Ectodermal cell (in vitro differentiated cells): ENCODE data around the gene FGF14.

Experiments
- H3K27ac ChIP-seq: 2 replicates; pipeline ENCODE4 v1.7.0; 2013; ENCODE audit warnings: mild to moderate bottlenecking, low read depth, low read length; ENCODE audit not compliant: insufficient read depth, poor library complexity, severe bottlenecking
- H3K27me3 ChIP-seq: 2 replicates; pipeline ENCODE4 v1.7.0; 2013; ENCODE audit warnings: mild to moderate bottlenecking, low read length; ENCODE audit not compliant: insufficient read depth, control insufficient read depth, poor library complexity, severe bottlenecking
- H3K36me3 ChIP-seq: one replicate; pipeline ENCODE4 v1.7.0; 2013; ENCODE audit warnings: low read length; ENCODE audit not compliant: control insufficient read depth, insufficient read depth
- H3K4me1 ChIP-seq: one replicate; pipeline ENCODE4 v1.7.0; 2013; ENCODE audit warnings: low read length; ENCODE audit not compliant: control insufficient read depth, insufficient read depth
- H3K4me3 ChIP-seq: 2 replicates; pipeline ENCODE4 v1.7.0; 2013; ENCODE audit warnings: low read depth, low read length, control low read depth; ENCODE audit not compliant: insufficient read depth
- H3K9me3 ChIP-seq: 2 replicates; pipeline ENCODE4 v1.7.0; 2013; ENCODE audit warnings: mild to moderate bottlenecking, low read length, moderate library complexity; ENCODE audit not compliant: control insufficient read depth
- WGBS, 2 experiments: methylation state at CpG; one replicate each; pipeline ENCODE4 v1.1.7; 2013; ENCODE audit warnings: missing lambda C conversion rate in 2 of 2; 5-methylcytosine and 5-hydroxymethylcytosine counted together

Gene FGF14

DNA sequence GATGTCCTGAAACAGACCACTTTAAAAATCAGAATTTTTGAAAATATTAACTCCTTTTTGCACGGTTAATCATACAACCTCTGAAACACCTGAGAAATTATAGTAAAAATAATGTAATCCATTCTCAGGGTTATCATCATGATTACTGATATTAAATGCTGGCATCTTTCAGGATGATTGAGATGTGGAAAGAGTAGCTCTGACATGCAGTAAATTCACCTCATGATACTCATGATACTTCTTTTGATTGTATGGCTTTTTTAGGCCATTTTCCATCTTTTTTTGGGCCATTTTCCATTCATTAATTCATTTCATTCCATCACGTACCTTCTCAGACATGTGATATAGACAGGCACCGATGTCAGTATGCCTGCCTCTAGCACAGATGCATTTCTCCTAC lies 85.1 kb downstream of the FGF14 start:
- 93 to 94% methylated on average over 2 of the region's 3 CpGs for WGBS, 2 experiments
- H3K36me3 ChIP-seq = no peaks in the 10 kb centered on the region
- no peaks in the 10 kb centered on the region for H3K4me1 ChIP-seq
- no peaks in the 10 kb centered on the region for H3K9me3 ChIP-seq
- H3K4me3 ChIP-seq = no peak overlapping the region
- no peaks in the 10 kb centered on the region for H3K27me3 ChIP-seq
- H3K27ac ChIP-seq = no peak overlapping the region

DNA sequence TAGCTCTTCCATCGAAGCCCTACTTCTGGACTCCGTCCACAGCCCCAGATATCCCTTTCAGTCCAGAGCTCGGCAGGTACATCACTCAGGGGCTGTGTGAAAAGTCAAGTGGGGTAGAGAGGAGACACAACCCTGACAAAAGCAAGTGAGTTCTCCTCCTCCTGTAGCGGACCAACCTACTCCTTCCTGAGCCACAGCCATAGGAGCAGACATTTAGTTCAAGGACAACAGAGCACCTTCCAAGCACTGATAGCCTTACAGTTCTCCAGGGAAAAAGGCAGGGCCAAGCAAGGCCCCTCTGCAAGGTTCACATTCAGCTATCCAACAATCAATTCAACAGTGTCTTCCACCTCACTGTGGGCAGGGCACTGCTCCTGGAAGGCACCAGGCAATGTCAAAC lies 89.0 kb downstream of the FGF14 start:
- H3K4me3 ChIP-seq = no peak overlapping the region
- H3K27me3 ChIP-seq = no peaks in the 10 kb centered on the region
- WGBS, 2 experiments = 88 to 97% methylated on average over 4 of the region's 4 CpGs
- no peaks in the 10 kb centered on the region for H3K4me1 ChIP-seq
- H3K9me3 ChIP-seq = no peaks in the 10 kb centered on the region
- no peaks in the 10 kb centered on the region for H3K36me3 ChIP-seq
- no peak overlapping the region for H3K27ac ChIP-seq

DNA sequence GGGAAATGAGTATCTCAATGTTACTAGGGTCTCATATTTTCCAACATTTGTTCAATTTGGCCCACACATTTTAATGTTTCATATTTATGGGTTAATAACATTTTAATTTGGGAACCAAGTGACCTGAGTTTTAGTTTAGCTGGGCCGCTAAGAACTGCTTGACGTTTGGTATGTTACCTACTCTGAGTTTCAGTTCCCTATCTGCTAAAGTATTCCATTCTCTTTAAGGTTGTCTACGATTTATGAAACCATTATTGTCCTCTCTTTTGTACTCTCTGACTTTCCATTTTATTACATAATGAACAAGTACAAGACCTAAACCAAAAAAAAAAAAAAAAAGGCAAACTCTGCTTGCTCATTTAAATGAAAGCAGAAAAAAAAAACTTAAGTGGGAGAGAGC lies 89.9 kb downstream of the FGF14 start:
- Histone ChIP-seq H3K4me3 (no peak overlapping the region), H3K9me3 (no peaks in the 10 kb centered on the region), H3K27ac (no peak overlapping the region), H3K27me3 (no peaks in the 10 kb centered on the region), H3K36me3 (no peaks in the 10 kb centered on the region), H3K4me1 (no peaks in the 10 kb centered on the region)
- WGBS, 2 experiments = 90 to 97% methylated on average over 3 of the region's 3 CpGs

DNA sequence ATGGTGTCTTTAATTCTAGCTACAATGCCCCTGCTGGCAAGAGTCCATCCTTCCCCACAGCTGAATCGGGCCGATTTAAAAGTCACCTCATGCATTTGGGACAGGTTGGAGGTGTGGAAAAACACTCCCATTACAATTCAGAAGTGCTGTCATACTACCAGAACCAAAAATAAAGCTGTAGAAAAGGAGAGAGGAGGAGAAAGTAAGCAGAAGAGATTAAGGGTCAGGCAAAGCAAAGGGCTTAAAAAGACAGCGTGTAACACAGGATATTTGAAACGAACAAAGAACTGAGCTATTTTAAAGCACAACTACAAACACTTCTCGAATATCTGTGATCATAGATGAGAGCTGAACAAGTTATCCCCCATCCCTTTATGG lies 90.4 kb downstream of the FGF14 start:
- H3K4me3 ChIP-seq = no peak overlapping the region
- no peaks in the 10 kb centered on the region for H3K27me3 ChIP-seq
- 95% methylated on average over 3 to 5 of the region's 5 CpGs for WGBS, 2 experiments
- no peaks in the 10 kb centered on the region for H3K4me1 ChIP-seq
- H3K36me3 ChIP-seq = no peaks in the 10 kb centered on the region
- no peaks in the 10 kb centered on the region for H3K9me3 ChIP-seq
- H3K27ac ChIP-seq = no peak overlapping the region

DNA sequence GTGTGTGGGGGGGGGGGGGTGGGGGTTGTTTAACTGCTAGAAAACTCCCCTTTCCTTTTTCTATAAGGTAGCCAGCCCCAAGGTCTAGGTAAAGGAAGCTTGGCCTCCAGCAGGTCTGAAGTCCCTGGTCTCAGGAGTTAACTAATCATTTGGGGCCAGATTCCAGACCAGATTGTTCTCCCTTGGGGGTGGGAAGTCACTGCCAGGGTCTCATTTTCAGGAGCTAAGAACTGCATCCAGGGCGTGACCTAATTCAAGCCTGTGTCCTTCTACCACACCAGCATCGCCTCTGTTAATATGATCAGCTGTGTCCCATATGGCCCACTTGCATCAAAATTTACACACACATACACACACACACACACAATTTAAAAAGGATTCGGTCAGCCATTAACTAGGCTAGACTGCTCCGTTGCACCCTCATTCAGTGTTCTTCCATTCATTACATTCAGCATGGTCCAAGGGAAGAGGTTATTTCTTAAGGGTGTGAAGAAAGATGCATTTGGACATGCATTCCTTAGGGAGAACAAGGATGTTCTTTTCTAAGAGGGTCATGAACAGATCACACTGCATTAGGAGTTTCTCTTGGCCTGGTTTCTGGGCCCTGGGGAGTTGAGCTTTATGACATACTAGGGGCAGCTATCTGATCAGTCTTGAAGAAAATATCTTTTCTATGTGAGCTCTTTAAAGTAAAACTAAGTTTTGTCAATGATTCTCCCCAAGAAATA lies 91.0 kb downstream of the FGF14 start:
- H3K4me3 ChIP-seq = no peak overlapping the region
- no peaks in the 10 kb centered on the region for H3K4me1 ChIP-seq
- no peak overlapping the region for H3K27ac ChIP-seq
- H3K36me3 ChIP-seq = no peaks in the 10 kb centered on the region
- 90 to 93% methylated on average over 4 of the region's 4 CpGs for WGBS, 2 experiments
- no peaks in the 10 kb centered on the region for H3K27me3 ChIP-seq
- H3K9me3 ChIP-seq = no peaks in the 10 kb centered on the region

DNA sequence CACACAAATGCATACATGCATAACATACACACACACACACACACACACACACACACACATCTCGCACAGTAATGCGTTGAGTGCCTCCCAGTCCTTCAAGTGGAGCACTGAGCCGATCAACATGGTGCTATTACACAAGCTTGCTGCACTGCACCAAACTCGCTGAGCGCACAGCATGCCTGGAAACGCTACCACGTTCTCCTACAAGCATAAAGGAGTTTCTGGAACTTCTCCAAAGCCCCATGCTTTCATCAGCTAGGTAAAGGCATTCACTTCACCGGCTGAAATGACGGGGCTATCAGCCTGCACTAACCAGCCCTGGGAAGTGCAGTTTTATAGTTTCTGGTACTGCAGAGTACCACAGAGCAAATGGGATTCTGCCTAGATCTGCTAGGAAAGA lies 92.7 kb downstream of the FGF14 start:
- H3K27ac ChIP-seq = no peak overlapping the region
- no peak overlapping the region for H3K4me3 ChIP-seq
- no peaks in the 10 kb centered on the region for H3K9me3 ChIP-seq
- WGBS, 2 experiments = 91 to 94% methylated on average over 9 of the region's 9 CpGs
- H3K4me1 ChIP-seq = no peaks in the 10 kb centered on the region
- no peaks in the 10 kb centered on the region for H3K36me3 ChIP-seq
- H3K27me3 ChIP-seq = no peaks in the 10 kb centered on the region

DNA sequence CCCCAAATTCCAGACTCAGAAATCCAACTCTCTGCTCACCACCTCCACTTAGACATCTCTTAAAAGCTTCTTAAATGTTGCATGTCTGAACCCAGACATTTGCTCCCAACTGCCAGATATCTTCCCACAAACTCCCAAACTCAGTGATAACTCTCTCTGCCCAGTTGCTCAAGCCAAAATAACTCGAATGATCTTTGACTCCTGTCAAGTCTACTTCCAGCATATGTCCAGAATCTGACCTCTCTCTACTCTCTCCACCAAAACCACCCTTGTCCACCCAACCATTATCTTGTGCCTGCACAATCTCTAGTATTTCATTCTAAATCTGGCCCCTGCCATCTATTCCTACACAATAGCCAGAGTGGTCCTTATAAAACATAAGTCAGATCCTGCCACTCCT lies 99.3 kb downstream of the FGF14 start:
- H3K36me3 ChIP-seq = no peaks in the 10 kb centered on the region
- no peaks in the 10 kb centered on the region for H3K27me3 ChIP-seq
- 86 to 91% methylated on average over 1 of the region's 1 CpG for WGBS, 2 experiments
- H3K9me3 ChIP-seq = no peaks in the 10 kb centered on the region
- H3K4me3 ChIP-seq = no peak overlapping the region
- no peaks in the 10 kb centered on the region for H3K4me1 ChIP-seq
- H3K27ac ChIP-seq = no peak overlapping the region

DNA sequence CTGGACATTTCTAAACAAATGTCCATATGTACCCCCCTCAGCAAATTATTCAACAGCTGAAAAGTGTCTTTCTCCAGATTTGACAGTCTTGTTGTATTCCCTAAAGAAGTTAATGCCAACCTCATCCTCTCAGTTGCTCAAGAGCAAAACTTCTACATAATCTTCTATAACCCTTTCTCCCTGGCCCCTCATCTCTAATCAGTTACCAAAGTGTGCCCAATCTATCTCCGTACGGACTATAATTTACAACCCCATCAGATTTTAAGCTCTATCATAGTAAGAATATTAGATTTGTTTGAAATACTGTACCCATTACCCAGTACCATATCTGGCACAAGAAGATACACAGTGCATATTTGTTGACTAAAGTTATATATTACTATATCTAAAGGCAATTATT lies 101.5 kb downstream of the FGF14 start:
- H3K27ac ChIP-seq = no peak overlapping the region
- H3K4me3 ChIP-seq = no peak overlapping the region
- no peaks in the 10 kb centered on the region for H3K27me3 ChIP-seq
- WGBS, 2 experiments = no CpG with 5 or more reads among the region's 2 CpGs
- no peaks in the 10 kb centered on the region for H3K9me3 ChIP-seq
- no peaks in the 10 kb centered on the region for H3K4me1 ChIP-seq
- H3K36me3 ChIP-seq = no peaks in the 10 kb centered on the region

DNA sequence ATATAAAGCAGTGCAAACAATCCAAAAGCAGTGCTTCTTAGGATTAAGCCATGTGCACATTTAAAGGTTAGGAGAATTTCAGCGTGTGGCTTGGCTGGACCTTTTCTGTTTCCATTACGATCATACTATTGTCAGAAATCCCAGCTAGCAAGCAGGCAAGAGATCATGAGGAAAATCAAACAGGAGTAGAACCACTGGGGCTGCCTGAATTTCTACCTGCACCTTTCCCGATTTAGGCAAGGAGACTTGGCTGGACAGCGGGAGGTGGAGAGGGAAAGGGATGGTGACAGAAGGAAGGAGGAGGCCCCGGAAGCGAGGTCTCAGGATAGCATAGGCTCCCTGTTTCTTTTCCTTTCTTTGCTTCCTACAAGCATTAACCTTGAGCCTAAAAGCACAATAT lies 102.5 kb downstream of the FGF14 start:
- no peaks in the 10 kb centered on the region for H3K9me3 ChIP-seq
- WGBS, 2 experiments = 89 to 96% methylated on average over 5 to 6 of the region's 6 CpGs
- H3K4me1 ChIP-seq = no peaks in the 10 kb centered on the region
- no peaks in the 10 kb centered on the region for H3K36me3 ChIP-seq
- no peaks in the 10 kb centered on the region for H3K27me3 ChIP-seq
- H3K27ac ChIP-seq = no peak overlapping the region
- no peak overlapping the region for H3K4me3 ChIP-seq

DNA sequence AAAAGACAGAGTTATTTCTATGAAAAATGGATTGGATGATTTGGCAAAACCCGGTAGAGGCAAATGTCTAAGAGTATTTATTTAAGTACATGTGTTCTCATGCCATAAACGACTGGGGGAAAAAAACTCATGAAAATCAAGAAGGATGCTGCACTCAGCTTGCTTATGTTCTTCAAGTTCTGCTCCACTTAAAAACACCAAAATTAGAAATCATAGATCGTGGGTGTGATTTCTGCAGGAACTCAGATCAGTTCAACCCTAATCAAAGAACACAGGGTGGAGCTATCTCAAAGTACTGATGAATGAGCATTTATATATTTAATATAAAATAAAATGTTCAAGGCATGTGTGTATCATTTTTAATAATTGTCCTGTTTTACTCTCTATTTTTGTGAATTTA lies 103.8 kb downstream of the FGF14 start:
- Histone ChIP-seq H3K4me3 (no peak overlapping the region), H3K9me3 (no peaks in the 10 kb centered on the region), H3K36me3 (no peaks in the 10 kb centered on the region), H3K27ac (no peak overlapping the region), H3K4me1 (no peaks in the 10 kb centered on the region), H3K27me3 (no peaks in the 10 kb centered on the region)
- WGBS, 2 experiments = 87 to 90% methylated on average over 3 of the region's 3 CpGs
